ENCODE results near the gene EME1. TPM values are rescaled to one million over a fixed set of nuclear protein-coding genes. Genes with fewer than 3 reads are reported as not detected.

EME1 gene
- total and polyA plus RNA-seq, 2 of the 13 experiments (the other 11 are each of a cell fraction or from before 2014, with no cell fraction given) = 20.7 to 24.6 TPM

DNA sequence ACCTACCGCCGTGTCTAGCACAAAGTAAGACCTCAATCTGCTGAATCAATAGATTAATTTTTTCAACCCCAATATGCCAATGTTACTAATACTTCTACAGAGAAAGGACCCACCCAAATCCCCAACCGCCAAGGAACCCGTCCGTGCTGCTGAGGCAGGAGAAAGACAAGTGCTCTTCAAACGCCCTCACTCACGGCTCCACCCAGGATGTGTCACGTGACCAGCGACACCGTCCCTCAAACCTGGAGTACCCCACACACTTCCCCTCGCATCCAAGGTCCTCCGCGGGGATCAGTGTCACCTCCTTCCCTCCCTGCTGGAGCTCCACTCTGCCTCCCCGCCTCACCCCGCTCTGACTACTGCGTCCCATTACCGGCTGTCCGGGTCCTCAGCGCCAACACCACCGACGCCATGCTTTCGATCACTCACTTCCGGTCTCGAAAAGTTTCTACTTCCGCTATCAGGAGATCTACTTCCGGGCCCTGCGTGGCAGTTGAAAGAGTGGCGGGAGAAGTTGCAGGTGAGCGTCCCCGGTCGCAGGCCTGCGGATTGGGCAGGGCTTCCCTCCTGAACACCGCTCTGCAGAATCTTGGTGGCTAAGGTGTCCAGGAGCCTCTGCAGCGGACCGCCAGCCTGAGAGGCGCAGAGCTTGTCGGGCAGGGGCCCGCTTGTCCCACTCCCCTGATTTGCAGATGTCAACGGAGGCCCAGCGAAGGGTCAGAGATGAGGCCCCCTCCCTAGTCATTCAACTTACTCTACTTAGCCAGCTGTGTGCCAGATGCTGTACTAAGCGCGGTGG lies at the start of gene EME1, which contains the start of gene MRPL27 (continued):
- TF ChIP-seq, protein P1, sequence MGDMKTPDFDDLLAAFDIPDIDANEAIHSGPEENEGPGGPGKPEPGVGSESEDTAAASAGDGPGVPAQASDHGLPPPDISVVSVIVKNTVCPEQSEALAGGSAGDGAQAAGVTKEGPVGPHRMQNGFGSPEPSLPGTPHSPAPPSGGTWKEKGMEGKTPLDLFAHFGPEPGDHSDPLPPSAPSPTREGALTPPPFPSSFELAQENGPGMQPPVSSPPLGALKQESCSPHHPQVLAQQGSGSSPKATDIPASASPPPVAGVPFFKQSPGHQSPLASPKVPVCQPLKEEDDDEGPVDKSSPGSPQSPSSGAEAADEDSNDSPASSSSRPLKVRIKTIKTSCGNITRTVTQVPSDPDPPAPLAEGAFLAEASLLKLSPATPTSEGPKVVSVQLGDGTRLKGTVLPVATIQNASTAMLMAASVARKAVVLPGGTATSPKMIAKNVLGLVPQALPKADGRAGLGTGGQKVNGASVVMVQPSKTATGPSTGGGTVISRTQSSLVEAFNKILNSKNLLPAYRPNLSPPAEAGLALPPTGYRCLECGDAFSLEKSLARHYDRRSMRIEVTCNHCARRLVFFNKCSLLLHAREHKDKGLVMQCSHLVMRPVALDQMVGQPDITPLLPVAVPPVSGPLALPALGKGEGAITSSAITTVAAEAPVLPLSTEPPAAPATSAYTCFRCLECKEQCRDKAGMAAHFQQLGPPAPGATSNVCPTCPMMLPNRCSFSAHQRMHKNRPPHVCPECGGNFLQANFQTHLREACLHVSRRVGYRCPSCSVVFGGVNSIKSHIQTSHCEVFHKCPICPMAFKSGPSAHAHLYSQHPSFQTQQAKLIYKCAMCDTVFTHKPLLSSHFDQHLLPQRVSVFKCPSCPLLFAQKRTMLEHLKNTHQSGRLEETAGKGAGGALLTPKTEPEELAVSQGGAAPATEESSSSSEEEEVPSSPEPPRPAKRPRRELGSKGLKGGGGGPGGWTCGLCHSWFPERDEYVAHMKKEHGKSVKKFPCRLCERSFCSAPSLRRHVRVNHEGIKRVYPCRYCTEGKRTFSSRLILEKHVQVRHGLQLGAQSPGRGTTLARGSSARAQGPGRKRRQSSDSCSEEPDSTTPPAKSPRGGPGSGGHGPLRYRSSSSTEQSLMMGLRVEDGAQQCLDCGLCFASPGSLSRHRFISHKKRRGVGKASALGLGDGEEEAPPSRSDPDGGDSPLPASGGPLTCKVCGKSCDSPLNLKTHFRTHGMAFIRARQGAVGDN (CRISPR knock-in tag; IDR thresholded peaks at IDR 0.05) = peak; percentile 99
- TF ChIP-seq ZNF552 (CRISPR knock-in tag; IDR thresholded peaks at IDR 0.05; ENCODE audit: borderline replicate concordance) = peak; percentile 64; the same call in 1 of the 2 replicates
- peak; percentile 90 for TF ChIP-seq ZNF331 (CRISPR knock-in tag; IDR thresholded peaks at IDR 0.05)
- TF ChIP-seq ZNF550 (CRISPR knock-in tag; IDR thresholded peaks at IDR 0.05; ENCODE audit: borderline replicate concordance) = peak; percentile 97; the same call in 1 of the 2 replicates
- peak; percentile 93; the same call in 1 of the 2 replicates for TF ChIP-seq ZNF615 (CRISPR knock-in tag; IDR thresholded peaks at IDR 0.05; ENCODE audit: borderline replicate concordance)
- TF ChIP-seq ARNT (IDR thresholded peaks at IDR 0.05) = no peak
- 0 out of 2 replicates have a peak, but pooled peaks have one; percentile 36 for TF ChIP-seq PPARG (CRISPR knock-in tag; conservative IDR thresholded peaks at IDR 0.05)
- no peak for TF ChIP-seq ZNF180 (CRISPR knock-in tag; IDR thresholded peaks at IDR 0.05; ENCODE audit: borderline replicate concordance, low read depth)
- peak; percentile 96 for TF ChIP-seq ZNF34 (CRISPR knock-in tag; IDR thresholded peaks at IDR 0.05; ENCODE audit: borderline replicate concordance)
- TF ChIP-seq ZMAT3 (CRISPR knock-in tag; conservative IDR thresholded peaks at IDR 0.05) = peak; percentile 96
- no peak for TF ChIP-seq ZNF10 (CRISPR knock-in tag; IDR thresholded peaks at IDR 0.05; ENCODE audit: borderline replicate concordance, low read depth)
- TF ChIP-seq CREM (IDR thresholded peaks at IDR 0.05) = peak; percentile 88
- TF ChIP-seq CREM (CRISPR knock-in tag; IDR thresholded peaks at IDR 0.05) = no peak
- TF ChIP-seq ZNF12 (CRISPR knock-in tag; IDR thresholded peaks at IDR 0.05) = peak; percentile 58; the same call in 1 of the 2 replicates
- no peak for TF ChIP-seq ONECUT2 (CRISPR knock-in tag; IDR thresholded peaks at IDR 0.05)
- TF ChIP-seq ZNF709 (CRISPR knock-in tag; IDR thresholded peaks at IDR 0.05) = peak; percentile 85
- peak; percentile 74 for TF ChIP-seq ZNF724P (CRISPR knock-in tag; IDR thresholded peaks at IDR 0.05; ENCODE audit: borderline replicate concordance)
- peak; percentile 47; the same call in 1 of the 2 replicates for TF ChIP-seq RFX3 (CRISPR knock-in tag; IDR thresholded peaks at IDR 0.05)
- no peak for TF ChIP-seq HNF4G (IDR thresholded peaks at IDR 0.05; ENCODE audit: borderline replicate concordance, low read depth, low read length)
- TF ChIP-seq HNF4G (CRISPR knock-in tag; IDR thresholded peaks at IDR 0.05; ENCODE audit: borderline replicate concordance, low read depth) = peak; percentile 67; the same call in 1 of the 2 replicates
- TF ChIP-seq CCDC6 (CRISPR knock-in tag; IDR thresholded peaks at IDR 0.05) = peak; percentile 97; the same call in 1 of the 2 replicates
- TF ChIP-seq SSRP1 (CRISPR knock-in tag; IDR thresholded peaks at IDR 0.05) = peak; percentile 79; the same call in 1 of the 2 replicates
- TF ChIP-seq, protein P2, sequence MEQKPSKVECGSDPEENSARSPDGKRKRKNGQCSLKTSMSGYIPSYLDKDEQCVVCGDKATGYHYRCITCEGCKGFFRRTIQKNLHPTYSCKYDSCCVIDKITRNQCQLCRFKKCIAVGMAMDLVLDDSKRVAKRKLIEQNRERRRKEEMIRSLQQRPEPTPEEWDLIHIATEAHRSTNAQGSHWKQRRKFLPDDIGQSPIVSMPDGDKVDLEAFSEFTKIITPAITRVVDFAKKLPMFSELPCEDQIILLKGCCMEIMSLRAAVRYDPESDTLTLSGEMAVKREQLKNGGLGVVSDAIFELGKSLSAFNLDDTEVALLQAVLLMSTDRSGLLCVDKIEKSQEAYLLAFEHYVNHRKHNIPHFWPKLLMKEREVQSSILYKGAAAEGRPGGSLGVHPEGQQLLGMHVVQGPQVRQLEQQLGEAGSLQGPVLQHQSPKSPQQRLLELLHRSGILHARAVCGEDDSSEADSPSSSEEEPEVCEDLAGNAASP (CRISPR knock-in tag; IDR thresholded peaks at IDR 0.05; ENCODE audit: borderline replicate concordance) = peak; percentile 77; the same call in 1 of the 2 replicates
- TF ChIP-seq, protein P3, sequence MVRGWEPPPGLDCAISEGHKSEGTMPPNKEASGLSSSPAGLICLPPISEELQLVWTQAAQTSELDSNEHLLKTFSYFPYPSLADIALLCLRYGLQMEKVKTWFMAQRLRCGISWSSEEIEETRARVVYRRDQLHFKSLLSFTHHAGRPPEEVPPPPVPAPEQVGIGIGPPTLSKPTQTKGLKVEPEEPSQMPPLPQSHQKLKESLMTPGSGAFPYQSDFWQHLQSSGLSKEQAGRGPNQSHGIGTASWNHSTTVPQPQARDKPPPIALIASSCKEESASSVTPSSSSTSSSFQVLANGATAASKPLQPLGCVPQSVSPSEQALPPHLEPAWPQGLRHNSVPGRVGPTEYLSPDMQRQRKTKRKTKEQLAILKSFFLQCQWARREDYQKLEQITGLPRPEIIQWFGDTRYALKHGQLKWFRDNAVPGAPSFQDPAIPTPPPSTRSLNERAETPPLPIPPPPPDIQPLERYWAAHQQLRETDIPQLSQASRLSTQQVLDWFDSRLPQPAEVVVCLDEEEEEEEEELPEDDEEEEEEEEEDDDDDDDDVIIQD (CRISPR knock-in tag; IDR thresholded peaks at IDR 0.05; ENCODE audit: low read depth) = no peak; the same call in 1 of the 2 replicates
- no peak for TF ChIP-seq KDM6A (CRISPR knock-in tag; IDR thresholded peaks at IDR 0.05; ENCODE audit: low read depth)
